HCT116 (cell line): Measurements from ENCODE around the gene KLHL35. TPM values are rescaled to one million over a fixed set of nuclear protein-coding genes. Genes with fewer than 3 reads are reported as not detected.

Experiments used
- ATAC-seq: fragments of 200-7000 bp; cut with Tn5 transposase; 2 replicates; pipeline ENCODE4 v1.9.1; 2020; ENCODE audit warnings: mild to moderate bottlenecking, moderate library complexity
- BruUV-seq: library from RNA; stranded (reverse); fragments of 400-500 nt; replicated peaks from 2 replicates; lab custom pipeline; 2021; lab: Mats Ljungman, UMichigan
- CTCF ChIA-PET: fragments of 300-600 bp; sonication (Branson Sonifier 250); formaldehyde crosslinking; loops from one replicate; lab custom pipeline; 2021; ENCODE audit warnings: antibody characterized with exemption; lab: Charles Lee
- POLR2A ChIA-PET: fragments of 300-600, 350-600 bp; sonication (Branson Sonifier 250); formaldehyde crosslinking; loops from one replicate; lab custom pipeline; 2021; ENCODE audit warnings: antibody characterized with exemption; lab: Charles Lee
- RAD21 ChIA-PET, 2 experiments: fragments of 300-600 bp; sonication (Branson Sonifier 250); formaldehyde crosslinking; loops; one replicate each; lab custom pipeline; 2023; ENCODE audit warnings: low total read pairs in 2 of 2; ENCODE audit not compliant: uncharacterized antibody in 2 of 2, unreplicated experiment in 2 of 2, low non-redundant PET in 1 of 2; lab: Charles Lee
- DNase-seq: peaks from one replicate; pipeline ENCODE4 v3.0.0-alpha.2; 2010; ENCODE audit warnings: low read depth, low spot score
- H2AFZ ChIP-seq: fragments of 200-600 bp; shearing (Covaris generic), sonication (generic); 2 replicates; pipeline ENCODE4 v1.6.1; 2017; ENCODE audit warnings: low read depth, mixed run types, mixed read lengths, antibody characterized with exemption, low read length; ENCODE audit not compliant: poor library complexity, severe bottlenecking
- H3K27ac ChIP-seq: 2 replicates; pipeline ENCODE4 v1.5.1; 2012; ENCODE audit warnings: low read depth, low read length
- H3K27me3 ChIP-seq: fragments of 200-600 bp; sonication (generic); 2 replicates; pipeline ENCODE4 v1.6.1; 2016; ENCODE audit warnings: mixed run types, low read length, mixed read lengths; ENCODE audit not compliant: insufficient read depth
- H3K36me3 ChIP-seq, 2 experiments: fragments of 200-500 bp in 1 of 2; fragments of 200-600 bp in 1 of 2; sonication (Bioruptor generic) in 1 of 2; sonication (generic) in 1 of 2; 2 replicates each; pipeline versions ENCODE4 v1.5.1 to v1.6.1; 2014 to 2016; ENCODE audit warnings: low read length in 2 of 2, inconsistent platforms in 1 of 2, mixed read lengths in 1 of 2, mixed run types in 1 of 2; ENCODE audit not compliant: insufficient read depth in 2 of 2, control insufficient read depth in 1 of 2
- H3K4me1 ChIP-seq, 2 experiments: fragments of 200-600 bp in 1 of 2; sonication (generic) in 1 of 2; 2 replicates each; pipeline versions ENCODE4 v1.5.1 to v1.6.1; 2012 to 2017; ENCODE audit warnings: low read length in 2 of 2, inconsistent platforms in 1 of 2, mild to moderate bottlenecking in 1 of 2, mixed read lengths in 1 of 2, mixed run types in 1 of 2, moderate library complexity in 1 of 2; ENCODE audit not compliant: insufficient read depth in 2 of 2, control insufficient read depth in 1 of 2
- H3K4me2 ChIP-seq: fragments of 200-600 bp; sonication (generic); 2 replicates; pipeline ENCODE4 v1.6.1; 2017; ENCODE audit warnings: mixed run types, low read length, mixed read lengths
- H3K4me3 ChIP-seq, 2 experiments: fragments of 200-600 bp in 1 of 2; sonication (generic) in 1 of 2; replicated peaks in 1 of 2; 2 replicates each; pipeline ENCODE4 v1.5.1; 2011 to 2016; ENCODE audit warnings: low read length in 2 of 2, control low read depth in 1 of 2, low read depth in 1 of 2, mild to moderate bottlenecking in 1 of 2, mixed read lengths in 1 of 2, mixed run types in 1 of 2
- H3K79me2 ChIP-seq: fragments of 200-600 bp; sonication (generic); 2 replicates; pipeline ENCODE4 v1.6.1; 2017; ENCODE audit warnings: mild to moderate bottlenecking, mixed run types, low read length, moderate library complexity, mixed read lengths; ENCODE audit not compliant: insufficient read depth
- H3K9ac ChIP-seq: fragments of 200-600 bp; sonication (generic); 2 replicates; pipeline ENCODE4 v1.6.1; 2016; ENCODE audit warnings: low read length, mixed read lengths
- H3K9me2 ChIP-seq: fragments of 200-600 bp; sonication (generic), shearing (Covaris generic); 2 replicates; pipeline ENCODE4 v1.6.1; 2017; ENCODE audit warnings: mixed run types, mild to moderate bottlenecking, moderate library complexity; ENCODE audit not compliant: insufficient read depth
- H3K9me3 ChIP-seq, 2 experiments: fragments of 200-500 bp in 1 of 2; fragments of 200-600 bp in 1 of 2; sonication (Bioruptor generic) in 1 of 2; sonication (generic) in 1 of 2; 2 replicates each; pipeline ENCODE4 v1.6.1; 2014 to 2017; ENCODE audit warnings: low read length in 2 of 2, mixed read lengths in 2 of 2, inconsistent platforms in 1 of 2, low read depth in 1 of 2, mild to moderate bottlenecking in 1 of 2, mixed run types in 1 of 2, moderate library complexity in 1 of 2; ENCODE audit not compliant: control insufficient read depth in 1 of 2, insufficient read depth in 1 of 2
- H4K20me1 ChIP-seq: fragments of 200-600 bp; sonication (generic), shearing (Covaris generic); 2 replicates; pipeline ENCODE4 v1.6.1; 2017; ENCODE audit warnings: mixed run types, mild to moderate bottlenecking, moderate library complexity; ENCODE audit not compliant: insufficient read depth
- CBX3 ChIP-seq: IDR thresholded peaks from 2 replicates; pipeline ENCODE4 v1.6.1; 2012; ENCODE audit warnings: low read depth
- CEBPB ChIP-seq: IDR thresholded peaks from 2 replicates; pipeline ENCODE4 v1.6.1; 2012; ENCODE audit warnings: low read depth
- EGR1 ChIP-seq: IDR thresholded peaks from 2 replicates; pipeline ENCODE4 v1.6.1; 2012; ENCODE audit warnings: low read depth
- EZH2phosphoT487 ChIP-seq: fragments of 200-600 bp; IDR thresholded peaks from 2 replicates; pipeline ENCODE4 v1.6.1; 2018; ENCODE audit warnings: antibody characterized with exemption, borderline replicate concordance
- FOSL1 ChIP-seq: IDR thresholded peaks from 2 replicates; pipeline ENCODE4 v1.6.1; 2012; ENCODE audit warnings: low read depth
- JUND ChIP-seq: IDR thresholded peaks from 2 replicates; pipeline ENCODE4 v1.6.1; 2012
- POLR2A ChIP-seq: IDR thresholded peaks from 2 replicates; pipeline ENCODE4 v1.7.0; 2011; ENCODE audit warnings: borderline replicate concordance; ENCODE audit not compliant: insufficient read depth, insufficient read length; ENCODE audit errors: extremely low read depth
- POLR2AphosphoS5 ChIP-seq: IDR thresholded peaks from 2 replicates; pipeline ENCODE4 v1.6.1; 2011; ENCODE audit warnings: mild to moderate bottlenecking, low read depth, low read length, moderate library complexity
- SIN3A ChIP-seq: IDR thresholded peaks from 2 replicates; pipeline ENCODE4 v1.6.1; 2012; ENCODE audit warnings: low read depth
- SP1 ChIP-seq: IDR thresholded peaks from 2 replicates; pipeline ENCODE4 v1.6.1; 2012; ENCODE audit warnings: low read depth
- SRF ChIP-seq: IDR thresholded peaks from 2 replicates; pipeline ENCODE4 v1.6.1; 2012; ENCODE audit warnings: low read depth
- TCF7L2 ChIP-seq: IDR thresholded peaks from 2 replicates; pipeline ENCODE4 v1.7.0; 2011; ENCODE audit warnings: borderline replicate concordance, inconsistent platforms; ENCODE audit not compliant: insufficient read depth, insufficient read length; ENCODE audit errors: extremely low read depth
- YY1 ChIP-seq: IDR thresholded peaks from 2 replicates; pipeline ENCODE4 v1.6.1; 2011; ENCODE audit warnings: low read length, low read depth, moderate library complexity, mild to moderate bottlenecking; ENCODE audit not compliant: insufficient replicate concordance; ENCODE audit errors: extremely low read depth
- ZBTB33 ChIP-seq: IDR thresholded peaks from 2 replicates; pipeline ENCODE4 v1.6.1; 2011; ENCODE audit warnings: mild to moderate bottlenecking, low read length, moderate library complexity; ENCODE audit not compliant: insufficient replicate concordance; ENCODE audit errors: extremely low read depth
- ZFX ChIP-seq: fragments of 450-650 bp; IDR thresholded peaks from 2 replicates; pipeline ENCODE4 v1.6.1; 2017
- intact Hi-C: fragments of 100-400 bp; cut with micrococcal nuclease; formaldehyde crosslinking; loops from 2 replicates; pipeline ENCODE4 v1.10.0; 2022
- total RNA-seq: library from RNA; stranded (reverse); gene quantifications from one replicate; pipeline ENCODE4 v1.2.1, GENCODE V29; 2021; ENCODE audit not compliant: unreplicated experiment

Gene KLHL35
- total RNA-seq, 1 experiment from 2014 or later, result 1.7 TPM

GRCh38 chr11:75423721-75424120, 9.3 kb downstream of the KLHL35 start (continued):
- TF ChIP-seq EZH2phosphoT487, result no peak
- no peak for TF ChIP-seq CEBPB

- Histone ChIP-seq H3K9ac (no peak overlapping the region), H3K4me2 (no peak overlapping the region), H3K27me3 (no peaks in the 10 kb centered on the region), H3K9me2 (no peaks in the 10 kb centered on the region), H4K20me1 (peaks cover 3% of the 10 kb centered on the region; the same call in 1 of the 2 replicates), H3K4me1 (no peaks in the 10 kb centered on the region; a peak in 1 of 4 replicates), H3K27ac (no peak overlapping the region), H3K36me3 (peaks cover 0 to 8% of the 10 kb centered on the region in 2 experiments), H3K79me2 (no peaks in the 10 kb centered on the region; the same call in 1 of the 2 replicates), H3K4me3 (no peak overlapping the region), H3K9me3 (no peaks in the 10 kb centered on the region), H2AFZ (no peak overlapping the region)
- ChIA-PET RAD21 (no interaction called here), CTCF (no interaction called here), POLR2A (interaction anchor here (0.8 kb wide), 1 partner anchor 11 kb away, joined by 3 read pairs; no protein-coding TSS in a partner anchor)
- ATAC-seq (no peak), DNase-seq (no peak)
- intact Hi-C loops, result no loop called here
- no TSS peak for BruUV-seq
- TF ChIP-seq TCF7L2, result no peak
- no peak for TF ChIP-seq EGR1
- no peak for TF ChIP-seq SP1
These were observed 10.5 kb downstream of the KLHL35 start for GRCh38 chr11:75422248-75423231.

GRCh38 chr11:75421902-75422247, 11.1 kb downstream of the KLHL35 start:
- Histone ChIP-seq H3K9me2 (no peaks in the 10 kb centered on the region), H3K27ac (no peak overlapping the region), H3K79me2 (peaks cover 1% of the 10 kb centered on the region; the same call in 1 of the 2 replicates), H3K4me3 (no peak overlapping the region), H3K27me3 (no peaks in the 10 kb centered on the region), H2AFZ (no peak overlapping the region), H3K9me3 (no peaks in the 10 kb centered on the region), H4K20me1 (peaks cover 3% of the 10 kb centered on the region; the same call in 1 of the 2 replicates), H3K36me3 (peaks cover 0 to 8% of the 10 kb centered on the region in 2 experiments), H3K4me1 (no peaks in the 10 kb centered on the region; a peak in 1 of 4 replicates), H3K9ac (no peak overlapping the region), H3K4me2 (no peak overlapping the region)
- no TSS peak for BruUV-seq
- ChIA-PET POLR2A (no interaction called here), RAD21 (no interaction called here), CTCF (no interaction called here)
- intact Hi-C loops, result no loop called here
- ATAC-seq, result no peak
- no peak for DNase-seq
- TF ChIP-seq ZBTB33, result no peak
- TF ChIP-seq CEBPB, result no peak
- no peak for TF ChIP-seq POLR2A
- no peak for TF ChIP-seq YY1
- no peak for TF ChIP-seq FOSL1
- TF ChIP-seq ZFX, result no peak
- TF ChIP-seq EZH2phosphoT487, result no peak
- no peak for TF ChIP-seq SRF
- TF ChIP-seq SP1, result no peak
- TF ChIP-seq POLR2AphosphoS5, result no peak
- no peak for TF ChIP-seq SIN3A
- TF ChIP-seq JUND, result no peak
- TF ChIP-seq CBX3, result no peak
